GM19351 (cell line): ENCODE results near the gene THBD.

Source experiments
- ATAC-seq: cut with Tn5 transposase; IDR thresholded peaks from one replicate; pipeline ENCODE4 v1.9.1; 2021; ENCODE audit warnings: mild to moderate bottlenecking, moderate library complexity; ENCODE audit not compliant: unreplicated experiment

Gene THBD

GRCh38 chr20:23049201-23050075 lies at the start of gene THBD:
Gene THBD (minus strand): TSS chr20:23049672. CDS start chr20:23049504, 168 bp downstream.
- ATAC-seq: no peak

- no peak for ATAC-seq
These were observed 48.4 kb upstream of the THBD start for GRCh38 chr20:23097636-23098580.

- no peak for ATAC-seq
These were observed 47.6 kb upstream of the THBD start for GRCh38 chr20:23096986-23097520.

GRCh38 chr20:23096097-23096496 lies 46.6 kb upstream of the THBD start:
- ATAC-seq: no peak

- ATAC-seq: no peak
These were observed 46.0 kb upstream of the THBD start for GRCh38 chr20:23095499-23095898.

GRCh38 chr20:23094927-23095326 lies 45.5 kb upstream of the THBD start:
- no peak for ATAC-seq

- ATAC-seq: no peak
These were observed 44.9 kb upstream of the THBD start for GRCh38 chr20:23094213-23094896.

- no peak for ATAC-seq
These were observed 44.1 kb upstream of the THBD start for GRCh38 chr20:23093613-23094012.

GRCh38 chr20:23092861-23093495 lies 43.5 kb upstream of the THBD start:
- ATAC-seq: no peak

- no peak for ATAC-seq
These were observed 42.9 kb upstream of the THBD start for GRCh38 chr20:23092384-23092756.

- ATAC-seq: no peak
These were observed 42.4 kb upstream of the THBD start for GRCh38 chr20:23091721-23092383.

GRCh38 chr20:23090878-23091277 lies 41.4 kb upstream of the THBD start:
- no peak for ATAC-seq

- ATAC-seq: no peak
These were observed 40.7 kb upstream of the THBD start for GRCh38 chr20:23090147-23090546.

- ATAC-seq: no peak
These were observed 39.4 kb upstream of the THBD start for GRCh38 chr20:23088866-23089265.

- no peak for ATAC-seq
These were observed 38.2 kb upstream of the THBD start for GRCh38 chr20:23087587-23088251.

- no peak for ATAC-seq
These were observed 37.5 kb upstream of the THBD start for GRCh38 chr20:23086931-23087411.

GRCh38 chr20:23086056-23086566 lies 36.6 kb upstream of the THBD start, which contains the start of gene CD93:
Gene CD93 (minus strand): TSS chr20:23086324. CDS start chr20:23086192, 132 bp downstream.
- peak; percentile 71 for ATAC-seq

GRCh38 chr20:23085436-23086055 lies 36.1 kb upstream of the THBD start:
- ATAC-seq: no peak
